GM18909 (cell line): ENCODE measurements around the gene HELZ.

ENCODE experiments used
- ATAC-seq: cut with Tn5 transposase; IDR thresholded peaks from one replicate; pipeline ENCODE4 v1.9.1; 2021; ENCODE audit warnings: mild to moderate bottlenecking; ENCODE audit not compliant: unreplicated experiment, poor library complexity

The HELZ gene

DNA sequence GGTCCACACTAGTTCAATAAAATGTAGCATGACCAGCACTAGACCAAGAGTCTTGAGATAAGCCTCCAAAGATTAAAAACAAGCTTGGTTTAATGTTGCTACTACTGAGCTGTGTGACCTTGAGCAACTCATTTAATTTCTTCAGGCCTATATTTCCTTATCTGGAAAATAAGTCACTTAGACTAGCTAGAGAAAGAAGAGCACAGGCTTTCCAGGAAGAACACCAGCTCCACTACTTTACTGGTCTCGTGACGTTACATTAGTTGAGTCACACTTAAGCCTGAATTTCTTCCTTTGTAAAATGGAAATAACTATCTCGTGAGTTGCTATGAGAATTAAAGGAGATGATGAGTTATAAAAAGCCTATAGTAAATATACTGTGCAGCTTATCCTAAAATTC, 5.4 kb downstream of the HELZ start:
- no peak for ATAC-seq

DNA sequence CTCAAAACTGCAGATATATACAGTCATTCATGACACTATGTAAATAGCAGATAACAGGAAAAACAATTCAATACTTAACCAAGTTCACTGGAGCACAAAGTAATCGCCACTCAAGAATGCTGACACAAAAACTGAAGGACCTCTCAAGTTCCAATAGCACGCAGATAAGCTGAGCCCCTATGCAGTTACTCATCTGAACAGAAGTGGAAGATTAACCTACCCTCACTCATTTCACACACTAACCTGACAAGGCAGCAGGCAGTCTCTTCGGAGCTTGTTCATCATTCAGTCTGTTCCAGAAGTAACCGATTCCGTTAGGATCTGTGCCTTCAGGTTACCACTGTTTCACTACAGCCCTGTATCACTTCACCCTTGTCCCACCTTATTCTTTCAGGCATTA, 6.0 kb downstream of the HELZ start:
- no peak for ATAC-seq

- no peak for ATAC-seq
Observed at GRCh38 chr17:67232441-67232840, 12.6 kb downstream of the HELZ start.

DNA sequence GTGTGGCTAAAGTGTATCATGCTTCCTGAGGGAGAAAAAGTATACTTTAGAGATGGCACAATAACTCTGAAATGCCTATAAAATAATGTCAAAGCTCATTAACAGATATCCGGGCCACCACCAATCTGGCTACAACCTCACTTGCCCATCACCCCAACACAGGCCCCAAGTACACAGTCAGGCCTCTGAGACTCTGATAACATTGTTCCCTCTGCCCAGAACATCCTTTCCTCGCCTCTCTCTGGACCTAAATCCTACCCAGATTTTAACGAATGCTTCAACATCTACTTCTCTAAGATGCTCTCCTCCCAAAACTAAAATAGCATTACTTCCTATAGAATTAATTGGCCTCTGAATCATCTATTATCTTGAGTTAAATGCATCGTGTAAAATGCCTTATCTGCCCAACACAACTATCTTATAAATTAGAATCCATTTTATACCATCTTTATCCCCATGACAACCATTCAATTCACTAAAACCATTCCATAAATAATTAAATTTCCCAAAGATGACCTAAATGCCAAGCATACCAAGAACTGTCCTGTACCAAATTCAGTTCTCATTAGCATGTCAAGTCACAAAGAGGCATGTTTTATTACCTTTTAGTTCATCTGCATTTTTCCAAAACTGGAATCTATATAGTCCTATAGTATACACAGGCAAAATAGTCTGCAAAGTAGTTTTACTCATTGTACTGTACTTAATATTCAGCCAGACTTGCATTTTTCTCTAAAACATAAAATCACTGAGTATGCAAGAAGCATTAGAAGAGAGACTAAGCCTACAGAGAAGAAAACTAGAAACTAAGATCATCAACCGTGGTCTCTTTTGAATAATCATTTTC, 15.7 kb downstream of the HELZ start:
- no peak for ATAC-seq

- no peak for ATAC-seq
Observed at GRCh38 chr17:67227488-67227887, 17.5 kb downstream of the HELZ start.

DNA sequence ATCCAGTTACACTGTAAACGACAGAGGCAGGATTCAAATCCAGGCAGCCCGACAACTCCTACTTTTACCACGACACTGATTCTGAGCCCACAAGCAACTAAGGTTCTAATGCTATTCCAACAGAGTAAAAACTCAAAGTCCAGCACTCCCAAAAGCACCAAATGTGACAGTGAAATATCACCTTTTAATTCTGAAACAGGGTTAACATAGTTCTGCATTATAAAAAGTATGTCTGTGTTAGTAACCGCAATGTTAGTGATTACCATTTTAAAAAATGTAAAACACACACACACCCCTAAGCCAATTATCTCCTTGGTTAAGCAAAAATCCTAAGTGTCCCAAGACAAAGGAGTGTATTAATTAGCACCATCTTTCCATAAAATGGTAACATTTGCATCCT, 19.7 kb downstream of the HELZ start:
- ATAC-seq: no peak

- no peak for ATAC-seq
Observed at GRCh38 chr17:67224736-67225135, 20.3 kb downstream of the HELZ start.

DNA sequence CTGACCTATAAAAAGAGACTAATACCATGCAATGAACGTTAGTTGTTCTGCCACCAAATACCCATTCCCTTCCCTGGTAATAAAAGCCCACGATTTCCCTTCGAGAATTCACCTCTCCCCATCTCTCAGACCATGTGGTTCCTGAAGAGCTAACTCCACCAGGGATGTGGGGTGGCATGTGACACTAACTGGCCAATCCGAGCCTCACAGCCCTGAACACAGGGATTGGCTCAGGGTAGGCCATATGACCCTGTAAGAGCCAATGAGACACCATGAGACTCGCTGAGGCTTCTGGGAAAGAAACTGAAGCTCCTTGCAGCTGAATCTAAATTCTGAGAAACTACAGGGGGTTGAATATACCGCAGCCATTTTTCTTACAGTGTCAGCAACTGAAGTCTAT, 21.1 kb downstream of the HELZ start:
- no peak for ATAC-seq

- ATAC-seq: no peak
Observed at GRCh38 chr17:67221062-67221998, 23.7 kb downstream of the HELZ start.

DNA sequence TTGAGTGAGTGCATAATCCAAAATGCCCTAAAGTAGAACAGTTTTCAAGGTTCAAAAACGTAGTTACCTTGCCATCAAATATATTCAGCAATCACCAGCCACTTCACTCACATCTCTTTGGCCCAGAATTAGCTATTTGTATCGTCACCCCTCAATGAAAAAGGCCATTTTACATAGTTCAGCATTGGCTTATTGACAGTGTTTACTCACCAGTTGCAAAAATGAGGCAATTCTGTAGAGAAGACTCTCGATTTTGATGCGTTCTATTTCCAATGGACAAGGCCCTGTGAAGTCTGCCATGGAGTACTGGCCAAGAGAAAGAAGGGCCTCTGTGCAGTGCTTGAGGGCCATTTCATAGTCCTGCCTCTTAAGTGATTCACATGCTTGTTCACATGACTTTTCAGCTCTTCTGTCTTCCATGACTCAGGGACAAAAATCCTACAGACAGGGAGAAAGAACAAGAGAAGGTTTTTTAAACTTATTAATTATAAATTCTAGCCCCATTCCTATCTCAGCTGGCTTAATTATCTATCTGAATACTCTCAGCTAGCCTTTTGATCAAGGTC, 26.5 kb downstream of the HELZ start:
- no peak for ATAC-seq

DNA sequence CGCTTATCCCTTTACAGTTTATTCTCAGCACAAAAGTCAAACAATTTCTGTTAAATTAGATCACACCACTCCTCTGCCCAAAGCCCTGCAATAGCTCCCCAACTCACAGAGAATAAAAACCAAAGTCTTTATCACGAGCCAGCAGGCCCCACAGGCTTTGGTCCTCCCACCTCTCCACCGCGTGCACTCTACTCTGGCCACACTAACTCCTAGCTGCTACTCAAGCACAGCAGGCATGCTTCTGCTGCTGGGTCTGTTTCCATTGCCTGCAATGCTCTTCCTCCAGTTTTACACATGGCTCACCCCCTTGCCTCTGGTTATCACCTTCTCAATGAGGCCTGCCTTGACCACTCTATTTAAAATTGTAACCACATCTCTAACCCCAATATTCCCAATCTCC, 27.6 kb downstream of the HELZ start:
- ATAC-seq: no peak

GRCh38 chr17:67216578-67217320, 28.2 kb downstream of the HELZ start:
- ATAC-seq: no peak

GRCh38 chr17:67215991-67216421, 29.0 kb downstream of the HELZ start:
- no peak for ATAC-seq

- ATAC-seq: no peak
Observed at GRCh38 chr17:67212714-67213417, 32.1 kb downstream of the HELZ start.

GRCh38 chr17:67212231-67212630, 32.8 kb downstream of the HELZ start:
- no peak for ATAC-seq

GRCh38 chr17:67211742-67212141, 33.3 kb downstream of the HELZ start:
- ATAC-seq: no peak

- no peak for ATAC-seq
Observed at GRCh38 chr17:67210915-67211314, 34.1 kb downstream of the HELZ start.

DNA sequence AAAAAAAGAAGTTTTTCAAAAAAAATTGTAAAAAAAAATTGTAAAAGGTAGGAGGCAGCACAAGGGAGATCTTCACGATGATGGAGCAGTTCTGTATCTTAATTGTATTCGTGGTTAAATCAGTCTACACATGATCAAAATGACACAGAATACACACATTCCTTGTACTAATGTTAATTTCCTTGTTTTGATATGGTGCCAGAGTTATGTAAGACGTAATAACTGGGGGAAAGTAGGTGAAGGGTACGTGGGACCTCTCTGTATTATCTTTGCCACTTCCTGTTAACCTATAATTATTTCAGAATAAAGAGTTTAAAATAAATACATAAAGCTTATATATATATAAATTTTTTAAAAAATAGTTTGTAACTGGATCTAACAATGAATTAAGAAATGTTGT, 36.8 kb downstream of the HELZ start:
- ATAC-seq: no peak

GRCh38 chr17:67203818-67204217, 41.2 kb downstream of the HELZ start:
- ATAC-seq: no peak

- ATAC-seq: no peak
Observed at GRCh38 chr17:67202503-67202902, 42.5 kb downstream of the HELZ start.
